ENCODE results near the gene OR10T2. TPM values are rescaled to one million over a fixed set of nuclear protein-coding genes. Genes with fewer than 3 reads are reported as not detected.

OR10T2 gene
- total and polyA plus RNA-seq, 4 experiments from 2014 or later = not detected

GRCh38 chr1:158417586-158417985 is 18.3 kb upstream of the OR10T2 start:
- DNase-seq = no peak
- ChIA-PET POLR2A (ENCODE audit: partially characterized antibody) (no interaction called here), CTCF (ENCODE audit: partially characterized antibody) (no interaction called here)
- H3K27me3 Mint-ChIP-seq = peaks cover 0 to 6% of the 10 kb centered on the region in 2 donors
- H3K36me3 Mint-ChIP-seq = no peaks in the 10 kb centered on the region
- no peak overlapping the region for H3K27ac Mint-ChIP-seq
- H3K9me3 ChIP-seq (ENCODE audit: control insufficient read depth in 1 of 2, low read length in 2 of 2) = no peaks in the 10 kb centered on the region
- intact Hi-C loops (cut with micrococcal nuclease) = no loop called here
- no peak overlapping the region for H3K4me3 ChIP-seq (ENCODE audit: low read length in 2 of 2)
- no peaks in the 10 kb centered on the region for H3K4me1 ChIP-seq (ENCODE audit: insufficient read depth, low read length)
- H3K27me3 ChIP-seq (ENCODE audit: insufficient read depth, low read length) = no peaks in the 10 kb centered on the region
- H3K36me3 ChIP-seq (ENCODE audit: insufficient read depth, low read length) = no peaks in the 10 kb centered on the region
- no peak overlapping the region for H3K4me3 Mint-ChIP-seq
- H3K27ac ChIP-seq (ENCODE audit: low read depth, low read length) = no peak overlapping the region
- peaks cover 0 to 2% (median 0%) of the 10 kb centered on the region in 8 donors for H3K9me3 Mint-ChIP-seq
- H3K4me1 Mint-ChIP-seq = no peaks in the 10 kb centered on the region

DNA sequence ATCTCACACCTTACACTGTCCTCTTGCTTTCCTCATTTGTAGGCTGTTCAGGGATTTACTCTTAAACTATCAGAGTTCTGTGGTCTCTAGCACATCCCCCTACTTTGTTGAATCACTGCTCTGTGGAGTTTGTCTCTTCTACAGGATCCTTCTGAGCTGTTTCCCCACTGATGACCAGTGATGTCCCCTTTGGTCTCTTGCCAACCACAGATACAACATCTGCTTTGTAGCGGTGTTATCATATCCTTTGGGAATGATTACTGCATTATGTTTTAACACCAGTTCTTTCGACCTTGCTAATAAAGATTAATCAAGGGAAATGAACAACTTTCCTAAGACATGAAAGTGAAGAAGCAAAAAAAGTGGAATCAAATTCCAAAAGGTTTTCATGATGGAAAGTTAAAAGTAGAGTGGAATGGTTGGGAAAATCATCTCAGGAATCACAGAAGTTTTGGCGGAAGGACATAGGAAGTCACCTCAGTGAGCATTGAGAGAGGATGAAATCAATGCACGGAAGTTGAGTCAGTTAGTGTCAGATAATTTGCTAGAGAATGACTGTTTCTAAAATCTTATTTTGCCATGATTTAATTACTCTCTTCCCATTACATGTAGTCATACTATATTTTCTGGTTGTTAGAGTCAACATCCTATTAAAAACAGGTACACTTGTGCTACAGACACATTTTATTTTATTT is 15.5 kb upstream of the OR10T2 start:
- H3K36me3 ChIP-seq (ENCODE audit: insufficient read depth, low read length) = no peaks in the 10 kb centered on the region
- DNase-seq = no peak
- Mint-ChIP-seq H3K9me3 (peaks cover 0 to 4% (median 0%) of the 10 kb centered on the region in 8 donors), H3K36me3 (no peaks in the 10 kb centered on the region), H3K4me3 (no peak overlapping the region), H3K4me1 (no peaks in the 10 kb centered on the region), H3K27me3 (peaks cover 0 to 5% of the 10 kb centered on the region in 2 donors), H3K27ac (no peak overlapping the region)
- POLR2A ChIA-PET (ENCODE audit: partially characterized antibody) = no interaction called here
- H3K4me1 ChIP-seq (ENCODE audit: insufficient read depth, low read length) = no peaks in the 10 kb centered on the region
- CTCF ChIA-PET (ENCODE audit: partially characterized antibody) = no interaction called here
- no peak overlapping the region for H3K4me3 ChIP-seq (ENCODE audit: low read length in 2 of 2)
- H3K27me3 ChIP-seq (ENCODE audit: insufficient read depth, low read length) = no peaks in the 10 kb centered on the region
- H3K27ac ChIP-seq (ENCODE audit: low read depth, low read length) = no peak overlapping the region
- intact Hi-C loops (cut with micrococcal nuclease) = no loop called here
- H3K9me3 ChIP-seq (ENCODE audit: control insufficient read depth in 1 of 2, low read length in 2 of 2) = no peaks in the 10 kb centered on the region

DNA sequence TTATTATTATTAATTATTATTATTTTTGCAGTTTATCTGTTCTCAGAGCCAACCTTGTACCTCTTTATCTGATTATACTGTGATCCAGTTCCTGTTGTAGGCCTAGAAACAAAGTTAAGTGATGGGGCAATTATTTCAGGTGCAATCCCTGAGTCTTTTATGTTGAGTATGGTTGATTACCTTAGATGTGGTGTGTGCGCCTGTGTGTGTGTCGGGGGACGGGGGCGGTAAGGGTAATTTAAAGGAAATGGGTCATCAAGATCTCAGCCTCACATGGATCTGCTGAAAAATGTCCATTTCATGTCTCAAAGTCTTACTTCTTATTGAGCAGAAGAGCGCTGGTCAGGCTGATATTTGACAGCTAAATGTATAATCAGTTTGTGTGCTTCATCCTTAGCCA is 7.8 kb upstream of the OR10T2 start:
- CTCF ChIA-PET (ENCODE audit: partially characterized antibody) = no interaction called here
- no peak for DNase-seq

GRCh38 chr1:158400871-158401270 is 1.6 kb upstream of the OR10T2 start:
- peaks cover 0 to 14% of the 10 kb centered on the region in 2 donors for H3K27me3 Mint-ChIP-seq
- H3K36me3 ChIP-seq (ENCODE audit: insufficient read depth, low read length) = no peaks in the 10 kb centered on the region
- H3K27ac ChIP-seq (ENCODE audit: low read depth, low read length) = no peak overlapping the region
- no peak overlapping the region for H3K4me3 Mint-ChIP-seq
- no peaks in the 10 kb centered on the region for H3K9me3 ChIP-seq (ENCODE audit: control insufficient read depth in 1 of 2, low read length in 2 of 2)
- ChIA-PET POLR2A (ENCODE audit: partially characterized antibody) (no interaction called here), CTCF (ENCODE audit: partially characterized antibody) (interaction anchor here (0.9 kb wide), 1 partner anchor 9 kb away, joined by 3 read pairs; no protein-coding TSS in a partner anchor)
- H3K4me1 ChIP-seq (ENCODE audit: insufficient read depth, low read length) = no peaks in the 10 kb centered on the region
- no peak overlapping the region for H3K4me3 ChIP-seq (ENCODE audit: low read length in 2 of 2)
- no peaks in the 10 kb centered on the region for H3K36me3 Mint-ChIP-seq
- H3K27me3 ChIP-seq (ENCODE audit: insufficient read depth, low read length) = peaks cover 5% of the 10 kb centered on the region
- no peak overlapping the region for H3K27ac Mint-ChIP-seq
- H3K9me3 Mint-ChIP-seq = no peaks in the 10 kb centered on the region
- DNase-seq = no peak
- no peaks in the 10 kb centered on the region for H3K4me1 Mint-ChIP-seq
- intact Hi-C loops (cut with micrococcal nuclease) = no loop called here

More for the DNA sequence above, 7.8 kb upstream of the OR10T2 start:
- Mint-ChIP-seq H3K9me3 (peaks cover 0 to 4% (median 0%) of the 10 kb centered on the region in 8 donors), H3K4me3 (no peak overlapping the region), H3K4me1 (no peaks in the 10 kb centered on the region), H3K36me3 (no peaks in the 10 kb centered on the region), H3K27me3 (peaks cover 0 to 8% of the 10 kb centered on the region in 2 donors), H3K27ac (no peak overlapping the region)
- H3K9me3 ChIP-seq (ENCODE audit: control insufficient read depth in 1 of 2, low read length in 2 of 2) = no peaks in the 10 kb centered on the region
- H3K27me3 ChIP-seq (ENCODE audit: insufficient read depth, low read length) = no peaks in the 10 kb centered on the region
- no peak overlapping the region for H3K4me3 ChIP-seq (ENCODE audit: low read length in 2 of 2)
- no peaks in the 10 kb centered on the region for H3K4me1 ChIP-seq (ENCODE audit: insufficient read depth, low read length)
- H3K27ac ChIP-seq (ENCODE audit: low read depth, low read length) = no peak overlapping the region
- no peaks in the 10 kb centered on the region for H3K36me3 ChIP-seq (ENCODE audit: insufficient read depth, low read length)
- POLR2A ChIA-PET (ENCODE audit: partially characterized antibody) = no interaction called here
- intact Hi-C loops (cut with micrococcal nuclease) = no loop called here

GRCh38 chr1:158396646-158397045 is 2.6 kb downstream of the OR10T2 start:
- ChIA-PET CTCF (ENCODE audit: partially characterized antibody) (no interaction called here), POLR2A (ENCODE audit: partially characterized antibody) (no interaction called here)
- H3K27me3 Mint-ChIP-seq = peaks cover 9 to 16% of the 10 kb centered on the region in 2 donors
- H3K9me3 Mint-ChIP-seq = peaks cover 0 to 4% (median 0%) of the 10 kb centered on the region in 8 donors
- peaks cover 5% of the 10 kb centered on the region for H3K27me3 ChIP-seq (ENCODE audit: insufficient read depth, low read length)
- no peak overlapping the region for H3K27ac Mint-ChIP-seq
- no peak overlapping the region for H3K4me3 ChIP-seq (ENCODE audit: low read length in 2 of 2)
- no peaks in the 10 kb centered on the region for H3K36me3 ChIP-seq (ENCODE audit: insufficient read depth, low read length)
- H3K9me3 ChIP-seq (ENCODE audit: control insufficient read depth in 1 of 2, low read length in 2 of 2) = no peaks in the 10 kb centered on the region
- H3K4me1 Mint-ChIP-seq = no peaks in the 10 kb centered on the region
- intact Hi-C loops (cut with micrococcal nuclease) = no loop called here
- H3K4me3 Mint-ChIP-seq = no peak overlapping the region
- H3K27ac ChIP-seq (ENCODE audit: low read depth, low read length) = no peak overlapping the region
- no peaks in the 10 kb centered on the region for H3K4me1 ChIP-seq (ENCODE audit: insufficient read depth, low read length)
- H3K36me3 Mint-ChIP-seq = no peaks in the 10 kb centered on the region
- no peak for DNase-seq

DNA sequence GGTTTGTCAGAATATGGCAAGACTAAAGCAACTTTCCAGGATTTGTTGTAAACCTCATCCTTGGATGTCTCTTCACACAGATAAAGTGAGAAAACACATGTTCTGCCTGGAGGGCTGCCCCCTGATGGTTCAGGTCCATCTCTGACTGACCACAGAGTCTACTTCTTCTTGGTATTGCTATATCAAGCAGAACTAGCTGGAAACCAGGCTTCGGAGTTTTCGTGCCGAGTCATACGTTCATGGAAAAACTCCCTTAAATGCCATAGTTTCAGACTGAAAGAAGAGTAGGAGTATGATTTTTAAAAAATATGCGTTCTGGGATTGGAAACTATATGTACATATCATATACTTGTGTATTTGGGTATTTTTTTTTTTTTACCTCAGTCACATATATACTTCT is 5.8 kb downstream of the OR10T2 start:
- Histone ChIP-seq H3K27ac (ENCODE audit: low read depth, low read length) (no peak overlapping the region), H3K4me1 (ENCODE audit: insufficient read depth, low read length) (no peaks in the 10 kb centered on the region), H3K27me3 (ENCODE audit: insufficient read depth, low read length) (no peaks in the 10 kb centered on the region), H3K9me3 (ENCODE audit: control insufficient read depth in 1 of 2, low read length in 2 of 2) (no peaks in the 10 kb centered on the region), H3K4me3 (ENCODE audit: low read length in 2 of 2) (no peak overlapping the region), H3K36me3 (ENCODE audit: insufficient read depth, low read length) (no peaks in the 10 kb centered on the region)
- no peak for DNase-seq
- Mint-ChIP-seq H3K4me1 (no peaks in the 10 kb centered on the region), H3K27me3 (peaks cover 7 to 11% of the 10 kb centered on the region in 2 donors), H3K27ac (no peak overlapping the region), H3K4me3 (no peak overlapping the region), H3K36me3 (no peaks in the 10 kb centered on the region), H3K9me3 (peaks cover 0 to 4% (median 0%) of the 10 kb centered on the region in 8 donors)
- ChIA-PET POLR2A (ENCODE audit: partially characterized antibody) (no interaction called here), CTCF (ENCODE audit: partially characterized antibody) (no interaction called here)
- intact Hi-C loops (cut with micrococcal nuclease) = no loop called here

DNA sequence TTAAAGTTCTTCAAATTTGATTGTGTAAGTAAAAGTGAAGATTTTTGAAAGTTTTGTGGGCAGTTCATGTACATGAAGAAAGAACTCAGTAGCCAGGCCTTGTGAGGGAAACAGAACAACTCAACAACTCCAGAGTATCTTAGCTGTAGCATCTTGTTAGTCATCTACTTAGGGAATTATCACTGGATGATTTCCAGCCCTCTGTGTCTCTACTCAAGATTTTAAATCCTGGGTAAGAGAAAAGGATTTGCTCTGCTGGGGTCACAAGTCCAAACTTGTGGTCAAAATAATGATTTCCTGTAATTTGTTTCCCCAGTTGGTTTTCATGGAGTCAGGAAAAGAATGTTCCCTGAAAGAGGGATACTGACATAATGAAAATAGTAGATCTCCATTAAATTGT is 8.2 kb downstream of the OR10T2 start:
- H3K9me3 Mint-ChIP-seq = peaks cover 0 to 7% (median 1%) of the 10 kb centered on the region in 8 donors

More for the DNA sequence above, 8.2 kb downstream of the OR10T2 start:
- Mint-ChIP-seq H3K27me3 (peaks cover 10 to 12% of the 10 kb centered on the region in 2 donors), H3K4me1 (no peaks in the 10 kb centered on the region), H3K27ac (no peak overlapping the region), H3K36me3 (no peaks in the 10 kb centered on the region), H3K4me3 (no peak overlapping the region)
- ChIA-PET POLR2A (ENCODE audit: partially characterized antibody) (no interaction called here), CTCF (ENCODE audit: partially characterized antibody) (no interaction called here)
- Histone ChIP-seq H3K9me3 (ENCODE audit: control insufficient read depth in 1 of 2, low read length in 2 of 2) (no peaks in the 10 kb centered on the region), H3K27ac (ENCODE audit: low read depth, low read length) (no peak overlapping the region), H3K4me3 (ENCODE audit: low read length in 2 of 2) (no peak overlapping the region), H3K4me1 (ENCODE audit: insufficient read depth, low read length) (no peaks in the 10 kb centered on the region), H3K27me3 (ENCODE audit: insufficient read depth, low read length) (no peaks in the 10 kb centered on the region), H3K36me3 (ENCODE audit: insufficient read depth, low read length) (no peaks in the 10 kb centered on the region)
- no peak for DNase-seq
- intact Hi-C loops (cut with micrococcal nuclease) = no loop called here
